GM19468 (cell line): Measurements from ENCODE around the gene SHOX.
"Not testable (repeated sequence)": the region's sequence is repeated elsewhere in the genome, so short reads cannot be mapped to it uniquely, and the experiment has no call there.

ENCODE experiments used
- ATAC-seq: cut with Tn5 transposase; IDR thresholded peaks from one replicate; pipeline ENCODE4 v1.9.1; 2021; ENCODE audit warnings: mild to moderate bottlenecking, moderate library complexity, moderate number of reproducible peaks; ENCODE audit not compliant: unreplicated experiment; ENCODE audit errors: extremely low read depth

SHOX gene

DNA sequence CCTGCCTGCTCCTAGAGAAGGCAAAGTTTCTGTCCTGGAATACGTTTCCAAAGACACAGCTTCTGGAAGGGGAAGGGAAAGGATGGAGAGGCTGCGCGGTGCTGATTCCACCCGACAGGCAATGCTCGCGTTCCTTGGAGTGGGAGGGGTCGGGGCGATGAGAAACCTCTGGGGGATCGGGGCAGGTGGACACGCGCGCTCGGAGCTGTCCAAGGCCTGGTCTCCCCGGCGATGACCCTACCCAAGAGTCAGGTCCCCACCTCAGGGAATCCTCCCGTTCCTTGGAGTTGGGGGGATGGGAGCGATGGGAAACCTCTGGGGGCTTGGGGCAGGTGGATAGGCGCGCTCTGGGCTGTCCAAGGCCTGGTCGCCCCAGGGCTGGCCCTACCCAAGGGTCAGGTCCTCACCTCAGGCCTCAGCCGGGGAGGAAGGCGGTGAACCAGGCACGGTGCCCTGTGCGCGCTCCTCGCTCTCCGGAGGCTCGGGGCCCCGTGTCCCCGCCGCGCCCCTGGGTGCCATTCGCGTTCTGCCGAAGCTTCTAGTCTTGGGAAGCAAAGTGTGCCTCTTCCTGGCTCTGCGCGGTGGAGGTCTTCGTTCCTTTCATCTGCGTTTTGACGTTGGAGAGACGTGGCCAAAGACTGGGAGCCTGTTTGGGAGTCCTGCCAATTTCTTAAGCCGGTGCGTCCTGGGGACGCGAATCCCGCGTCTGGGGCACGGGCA, 10.6 kb upstream of the SHOX start:
- no peak for ATAC-seq

DNA sequence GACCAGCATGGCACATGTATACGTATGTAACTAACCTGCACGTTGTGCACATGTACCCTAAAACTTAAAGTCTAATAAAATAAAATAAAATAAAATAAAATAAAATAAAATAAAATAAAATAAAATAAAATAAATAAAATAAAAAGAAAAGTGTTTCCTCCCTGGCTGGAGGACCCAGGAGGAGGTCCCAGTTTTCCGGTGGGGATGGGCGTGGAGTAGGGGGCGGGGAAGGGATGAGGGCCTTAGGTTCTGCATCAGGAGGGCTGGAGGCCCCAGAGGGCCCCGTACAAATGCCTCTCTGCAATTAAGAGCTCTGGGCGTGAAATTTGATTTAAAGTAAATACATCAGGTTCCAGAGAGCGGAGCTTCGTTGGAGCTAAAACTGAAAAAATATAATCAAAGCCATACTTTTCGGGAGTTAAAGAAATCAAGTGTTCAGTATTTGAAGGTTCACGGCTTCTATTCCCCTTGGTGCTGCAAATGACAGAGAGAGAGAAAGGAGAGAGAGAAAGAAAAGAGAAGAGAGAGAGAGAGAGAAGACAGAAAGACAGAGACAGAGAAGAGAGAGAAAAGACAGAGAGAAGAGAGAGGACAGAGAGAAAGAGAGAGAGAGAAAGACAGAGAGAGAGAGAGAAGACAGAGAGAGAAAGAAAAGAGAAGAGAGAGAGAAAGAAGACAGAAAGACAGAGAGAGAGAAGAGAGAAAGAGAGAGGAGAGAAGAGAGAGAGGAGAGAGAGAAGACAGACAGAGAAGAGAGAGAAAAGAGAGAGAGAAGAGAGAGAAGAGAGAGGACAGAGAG, 8.7 kb upstream of the SHOX start:
- no peak for ATAC-seq

DNA sequence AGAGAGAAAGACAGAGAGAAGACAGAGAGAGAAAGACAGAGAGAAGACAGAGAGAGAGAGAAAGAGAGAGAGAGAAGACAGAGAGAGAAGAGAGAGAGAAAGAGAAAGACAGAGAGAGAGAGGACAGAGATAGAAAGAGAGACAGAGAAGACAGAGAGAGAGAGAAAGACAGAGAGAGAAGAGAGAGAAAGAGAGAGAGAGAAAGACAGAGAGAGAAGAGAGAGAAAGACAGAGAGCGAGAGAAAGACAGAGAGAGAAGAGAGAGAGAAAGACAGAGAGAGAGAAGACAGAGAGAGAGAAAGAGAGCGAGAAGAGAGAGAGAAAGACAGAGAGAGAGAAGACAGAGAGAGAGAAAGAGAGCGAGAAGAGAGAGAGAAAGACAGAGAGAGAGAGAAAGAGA, 7.8 kb upstream of the SHOX start:
- not testable (repeated sequence) for ATAC-seq

DNA sequence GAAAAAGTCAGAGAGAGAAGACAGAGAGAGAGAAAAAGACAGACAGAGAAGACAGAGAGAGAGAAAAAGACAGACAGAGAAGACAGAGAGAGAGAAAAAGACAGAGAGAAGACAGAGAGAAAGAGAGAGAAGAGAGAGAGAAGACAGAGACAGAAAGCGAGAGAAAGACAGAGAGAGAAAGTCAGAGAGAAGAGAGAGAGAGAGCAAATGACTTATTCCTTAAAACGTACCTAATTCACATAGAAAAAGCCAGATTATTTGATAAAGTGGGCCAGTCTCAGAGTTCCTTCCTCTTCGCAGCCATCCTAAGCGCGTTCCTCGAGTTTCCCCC, 7.4 kb upstream of the SHOX start:
- no peak for ATAC-seq

DNA sequence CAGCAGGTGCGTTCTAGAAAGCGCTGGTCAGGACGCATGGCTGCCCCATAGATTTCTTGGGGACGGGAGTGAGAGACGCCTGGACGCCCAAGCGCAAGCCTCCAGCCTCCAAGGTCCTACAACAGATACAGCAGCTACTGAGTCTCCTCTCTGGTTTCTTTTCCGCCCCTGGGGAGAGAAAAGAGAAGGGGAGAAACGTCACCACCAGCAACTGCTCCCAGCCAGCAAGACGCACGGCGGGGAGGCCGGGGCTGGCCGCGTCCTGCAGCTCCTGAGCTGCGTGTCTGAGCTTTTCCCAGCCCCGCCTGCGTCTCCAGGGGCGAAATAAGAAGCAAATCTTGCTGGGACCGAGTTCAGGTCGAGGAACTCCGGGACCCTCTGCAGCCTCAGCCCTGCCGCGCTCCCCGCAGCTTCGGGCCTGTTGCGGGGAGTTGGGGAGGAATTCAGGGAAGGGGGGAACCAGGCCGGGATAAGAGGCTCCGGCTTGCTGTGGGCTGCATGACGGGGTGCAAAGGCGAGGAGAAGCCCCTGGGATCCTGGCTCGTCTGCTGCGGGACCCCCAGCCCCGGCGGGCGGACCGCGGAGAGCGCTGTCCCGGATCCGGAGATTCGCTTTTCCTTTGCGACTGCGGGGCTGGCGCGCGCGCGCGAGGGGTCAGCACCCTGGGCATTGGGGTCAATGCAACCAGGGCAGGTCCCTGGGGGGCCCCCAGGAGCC, 6.8 kb upstream of the SHOX start:
- no peak for ATAC-seq

DNA sequence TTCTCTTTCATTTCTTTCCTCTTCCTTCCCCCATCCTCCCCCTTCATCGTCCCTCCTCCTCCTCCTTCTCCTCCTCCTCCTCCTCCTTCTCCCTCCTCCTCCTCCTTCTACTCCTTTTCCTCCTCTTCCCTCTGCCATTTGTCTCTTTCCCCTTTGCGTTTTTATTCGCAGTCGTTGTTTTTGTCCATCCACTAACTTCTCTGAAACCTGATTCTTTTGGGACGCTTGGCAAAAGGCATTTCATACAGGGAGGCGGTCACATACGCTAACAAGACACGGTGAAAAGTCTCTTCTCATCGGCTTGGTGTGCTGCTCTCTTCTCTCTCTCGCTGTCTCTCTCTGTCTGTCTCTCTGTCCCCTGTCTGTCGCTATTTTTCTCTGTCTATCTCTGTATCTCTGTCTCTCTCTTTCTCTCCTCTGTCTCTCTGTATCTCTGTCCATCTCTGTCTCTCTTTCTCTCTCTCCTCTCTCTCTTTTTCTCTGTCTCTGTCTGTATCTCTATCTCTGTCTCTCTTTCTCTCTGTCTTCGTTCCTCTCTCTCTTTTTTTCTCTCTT, 5.4 kb upstream of the SHOX start:
- ATAC-seq: no peak

DNA sequence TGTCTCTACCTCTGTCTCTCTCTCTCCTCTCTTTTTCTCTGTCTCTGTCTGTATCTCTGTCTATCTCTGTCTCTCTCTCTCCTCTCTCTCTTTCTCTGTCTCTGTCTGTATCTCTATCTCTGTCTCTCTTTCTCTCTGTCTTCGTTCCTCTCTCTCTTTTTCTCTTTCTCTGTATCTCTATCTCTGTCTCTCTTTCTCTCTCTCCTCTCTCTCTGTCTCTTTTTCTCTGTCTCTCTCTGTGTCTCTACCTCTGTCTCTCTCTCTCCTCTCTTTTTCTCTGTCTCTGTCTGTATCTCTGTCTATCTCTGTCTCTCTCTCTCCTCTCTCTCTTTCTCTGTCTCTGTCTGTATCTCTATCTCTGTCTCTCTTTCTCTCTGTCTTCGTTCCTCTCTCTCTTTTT, 4.5 kb upstream of the SHOX start:
- not testable (repeated sequence) for ATAC-seq

DNA sequence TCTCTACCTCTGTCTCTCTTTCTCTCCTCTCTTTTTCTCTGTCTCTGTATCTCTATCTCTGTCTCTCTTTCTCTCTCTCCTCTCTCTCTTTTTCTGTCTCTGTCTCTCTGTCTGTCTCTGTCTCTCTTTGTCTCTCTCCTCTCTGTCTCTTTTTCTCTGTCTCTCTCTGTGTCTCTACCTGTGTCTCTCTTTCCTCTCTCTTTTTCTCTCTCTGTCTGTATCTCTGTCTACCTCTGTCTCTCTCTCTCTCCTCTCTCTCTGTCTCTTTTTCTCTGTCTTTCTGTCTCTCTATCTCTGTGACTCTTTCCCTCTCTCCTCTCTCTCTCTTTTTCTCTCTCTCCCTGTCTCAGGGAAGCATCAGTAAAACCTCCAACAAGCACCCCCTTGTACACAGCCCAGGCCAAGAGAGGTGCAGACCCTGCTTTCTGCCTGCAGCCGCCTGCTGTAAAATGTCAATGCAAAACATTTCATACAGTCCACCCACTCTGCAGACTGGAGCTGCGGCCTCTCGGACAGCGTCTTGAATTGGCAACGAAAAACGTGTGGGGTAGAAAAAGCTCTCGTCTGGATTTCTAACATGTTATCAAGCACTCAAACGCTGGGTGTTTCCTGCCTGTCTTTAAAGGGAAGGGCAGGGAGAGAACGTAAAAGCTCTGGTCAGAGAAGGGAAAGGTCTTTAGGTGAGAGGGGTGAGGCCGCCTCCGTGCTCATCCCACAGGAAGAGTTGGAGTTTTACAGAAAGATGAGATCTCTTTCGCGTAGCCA, 3.7 kb upstream of the SHOX start:
- ATAC-seq: no peak

DNA sequence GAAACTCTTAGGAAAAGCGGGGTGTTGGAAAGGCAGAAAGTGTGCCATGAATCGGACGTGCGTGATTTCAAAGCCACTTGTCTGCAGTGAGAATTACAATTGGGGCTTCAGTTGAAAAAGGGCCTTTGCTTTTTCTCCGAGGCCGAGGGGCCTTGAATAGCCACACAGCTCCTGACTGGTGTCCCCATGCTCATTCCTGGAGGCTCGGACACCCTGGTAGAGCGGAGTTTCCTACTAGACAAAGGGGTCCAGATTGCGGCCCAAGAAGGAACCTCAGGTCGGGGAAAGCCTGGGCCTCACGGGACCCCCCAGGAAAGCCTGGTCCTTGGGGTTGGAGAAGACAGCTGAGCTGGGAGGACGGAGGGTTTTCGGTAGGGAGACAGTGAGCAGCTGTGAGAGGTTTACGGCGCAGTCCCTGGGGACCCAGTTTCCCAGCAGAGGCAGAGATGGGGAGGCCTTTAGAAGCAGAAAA, 3.0 kb upstream of the SHOX start:
- no peak for ATAC-seq

DNA sequence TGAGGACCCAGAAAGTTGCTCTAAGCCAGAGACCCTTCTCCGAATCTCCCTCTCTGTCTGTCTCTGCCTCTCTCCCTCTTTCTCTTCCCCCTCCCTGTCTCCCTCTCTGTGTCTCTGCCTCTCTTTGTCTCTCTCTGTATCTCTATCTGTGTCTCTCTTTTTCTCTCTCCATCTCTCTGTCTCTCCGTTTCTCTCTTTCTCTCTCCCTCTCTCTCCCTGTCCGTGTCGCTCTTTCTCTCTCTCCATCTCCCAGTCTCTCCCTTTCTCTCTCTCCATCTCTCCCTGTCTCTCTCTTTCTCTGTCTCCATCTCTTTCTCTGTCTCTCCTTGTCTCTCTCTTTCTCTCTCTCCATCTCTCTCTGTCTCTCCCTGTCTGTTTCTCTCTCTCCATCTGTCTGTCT, 2.6 kb upstream of the SHOX start:
- no peak for ATAC-seq

DNA sequence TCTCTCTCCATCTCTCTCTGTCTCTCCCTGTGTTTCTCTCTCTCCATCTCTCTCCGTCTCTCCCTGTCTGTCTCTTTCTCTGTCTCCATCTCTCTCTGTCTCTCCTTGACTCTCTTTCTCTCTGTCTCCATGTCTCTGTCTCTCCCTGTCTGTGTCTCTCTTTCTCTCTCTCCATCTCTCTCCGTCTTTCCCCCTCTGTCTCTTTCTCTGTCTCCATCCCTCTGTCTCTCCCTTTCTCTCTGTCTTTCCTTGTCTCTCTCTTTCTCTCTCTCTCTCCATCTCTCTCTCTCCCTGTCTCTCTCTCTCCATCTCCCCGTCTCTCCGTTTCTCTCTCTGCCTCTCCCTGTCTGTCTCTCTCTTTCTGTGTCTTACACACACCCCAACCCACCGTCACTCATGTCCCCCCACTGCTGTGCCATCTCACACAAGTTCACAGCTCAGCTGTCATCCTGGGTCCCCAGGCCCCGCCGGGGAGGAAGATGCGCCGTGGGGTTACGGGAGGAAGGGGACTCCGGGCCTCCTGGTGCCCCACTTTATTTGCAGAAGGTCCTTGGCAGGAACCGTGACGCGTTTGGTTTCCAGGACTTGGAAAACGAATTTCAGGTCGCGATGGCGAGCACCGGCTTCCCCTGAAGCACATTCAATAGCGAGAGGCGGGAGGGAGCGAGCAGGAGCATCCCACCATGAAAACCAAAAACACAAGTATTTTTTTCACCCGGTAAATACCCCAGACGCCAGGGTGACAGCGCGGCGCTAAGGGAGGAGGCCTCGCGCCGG, 1.2 kb upstream of the SHOX start:
- ATAC-seq: no peak

DNA sequence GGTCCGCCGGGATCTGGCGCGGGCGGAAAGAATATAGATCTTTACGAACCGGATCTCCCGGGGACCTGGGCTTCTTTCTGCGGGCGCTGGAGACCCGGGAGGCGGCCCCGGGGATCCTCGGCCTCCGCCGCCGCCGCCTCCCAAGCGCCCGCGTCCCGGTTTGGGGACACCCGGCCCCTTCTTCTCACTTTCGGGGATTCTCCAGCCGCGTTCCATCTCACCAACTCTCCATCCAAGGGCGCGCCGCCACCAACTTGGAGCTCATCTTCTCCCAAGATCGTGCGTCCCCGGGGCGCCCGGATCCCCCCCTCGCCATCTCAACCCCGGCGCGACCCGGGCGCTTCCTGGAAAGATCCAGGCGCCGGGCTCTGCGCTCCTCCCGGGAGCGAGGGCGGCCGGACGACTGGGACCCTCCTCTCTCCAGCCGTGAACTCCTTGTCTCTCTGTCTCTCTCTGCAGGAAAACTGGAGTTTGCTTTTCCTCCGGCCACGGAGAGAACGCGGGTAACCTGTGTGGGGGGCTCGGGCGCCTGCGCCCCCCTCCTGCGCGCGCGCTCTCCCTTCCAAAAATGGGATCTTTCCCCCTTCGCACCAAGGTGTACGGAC, 482 bp upstream of the SHOX start:
- no peak for ATAC-seq

DNA sequence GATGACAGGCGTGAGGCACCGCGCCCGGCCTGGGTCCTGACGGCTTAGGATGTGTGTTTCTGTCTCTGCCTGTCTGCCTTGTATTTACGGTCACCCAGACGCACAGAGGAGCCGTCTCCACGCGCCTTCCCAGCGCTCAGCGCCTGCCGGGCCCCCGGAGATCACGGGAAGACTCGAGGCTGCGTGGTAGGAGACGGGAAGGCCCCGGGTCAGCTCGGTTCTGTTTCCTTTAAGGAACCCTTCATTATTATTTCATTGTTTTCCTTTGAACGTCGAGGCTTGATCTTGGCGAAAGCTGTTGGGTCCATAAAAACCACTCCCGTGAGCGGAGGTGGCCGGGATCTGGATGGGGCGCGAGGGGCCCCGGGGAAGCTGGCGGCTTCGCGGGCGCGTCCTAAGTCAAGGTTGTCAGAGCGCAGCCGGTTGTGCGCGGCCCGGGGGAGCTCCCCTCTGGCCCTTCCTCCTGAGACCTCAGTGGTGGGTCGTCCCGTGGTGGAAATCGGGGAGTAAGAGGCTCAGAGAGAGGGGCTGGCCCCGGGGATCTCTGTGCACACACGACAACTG, 1.3 kb downstream of the SHOX start:
- no peak for ATAC-seq

DNA sequence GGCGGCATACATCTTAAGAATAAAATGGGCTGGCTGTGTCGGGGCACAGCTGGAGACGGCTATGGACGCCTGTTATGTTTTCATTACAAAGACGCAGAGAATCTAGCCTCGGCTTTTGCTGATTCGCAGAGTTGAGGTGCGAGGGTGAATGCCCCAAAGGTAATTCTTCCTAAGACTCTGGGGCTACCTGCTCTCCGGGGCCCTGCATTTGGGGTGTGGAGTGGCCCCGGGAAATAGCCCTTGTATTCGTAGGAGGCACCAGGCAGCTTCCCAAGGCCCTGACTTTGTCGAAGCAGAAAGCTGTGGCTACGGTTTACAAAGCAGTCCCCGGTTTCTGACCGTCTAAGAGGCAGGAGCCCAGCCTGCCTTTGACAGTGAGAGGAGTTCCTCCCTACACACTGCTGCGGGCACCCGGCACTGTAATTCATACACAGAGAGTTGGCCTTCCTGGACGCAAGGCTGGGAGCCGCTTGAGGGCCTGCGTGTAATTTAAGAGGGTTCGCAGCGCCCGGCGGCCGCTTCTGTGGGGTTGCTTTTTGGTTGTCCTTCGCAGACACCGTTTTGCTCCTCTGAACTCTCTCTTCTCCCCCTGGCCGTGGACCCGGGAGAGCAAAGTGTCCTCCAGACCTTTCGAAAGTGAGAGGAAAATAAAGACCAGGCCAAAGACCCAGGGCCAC, 1.9 kb downstream of the SHOX start:
- ATAC-seq: no peak

DNA sequence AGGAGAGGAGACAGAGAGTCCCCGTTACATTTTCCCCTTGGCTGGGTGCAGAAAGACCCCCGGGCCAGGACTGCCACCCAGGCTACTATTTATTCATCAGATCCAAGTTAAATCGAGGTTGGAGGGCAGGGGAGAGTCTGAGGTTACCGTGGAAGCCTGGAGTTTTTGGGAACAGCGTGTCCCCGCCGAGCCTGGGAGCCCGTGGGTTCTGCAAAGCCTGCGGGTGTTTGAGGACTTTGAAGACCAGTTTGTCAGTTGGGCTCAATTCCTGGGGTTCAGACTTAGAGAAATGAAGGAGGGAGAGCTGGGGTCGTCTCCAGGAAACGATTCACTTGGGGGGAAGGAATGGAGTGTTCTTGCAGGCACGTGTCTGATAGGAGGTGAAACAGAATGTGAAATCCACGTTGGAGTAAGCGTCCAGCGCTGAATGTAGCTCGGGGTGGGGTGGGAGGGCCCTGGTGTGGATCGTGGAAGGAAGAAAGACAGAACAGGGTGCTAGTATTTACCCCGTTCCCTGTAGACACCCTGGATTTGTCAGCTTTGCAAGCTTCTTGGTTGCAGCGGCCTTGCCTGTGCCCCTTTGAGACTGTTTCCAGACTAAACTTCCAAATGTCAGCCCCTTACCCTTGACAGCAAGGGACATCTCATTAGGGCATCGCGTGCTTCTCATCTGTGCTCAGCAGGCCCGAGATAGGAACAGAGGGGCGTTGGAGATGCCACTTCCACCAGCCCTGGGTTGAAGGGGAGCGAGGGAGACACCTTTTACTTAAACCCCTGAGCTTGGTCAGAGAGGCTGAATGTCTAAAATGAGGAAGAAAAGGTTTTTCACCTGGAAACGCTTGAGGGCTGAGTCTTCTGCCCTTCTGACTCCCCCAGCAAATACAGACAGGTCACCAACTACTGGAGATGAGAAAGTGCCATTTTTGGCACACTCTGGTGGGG, 2.7 kb downstream of the SHOX start:
- no peak for ATAC-seq

DNA sequence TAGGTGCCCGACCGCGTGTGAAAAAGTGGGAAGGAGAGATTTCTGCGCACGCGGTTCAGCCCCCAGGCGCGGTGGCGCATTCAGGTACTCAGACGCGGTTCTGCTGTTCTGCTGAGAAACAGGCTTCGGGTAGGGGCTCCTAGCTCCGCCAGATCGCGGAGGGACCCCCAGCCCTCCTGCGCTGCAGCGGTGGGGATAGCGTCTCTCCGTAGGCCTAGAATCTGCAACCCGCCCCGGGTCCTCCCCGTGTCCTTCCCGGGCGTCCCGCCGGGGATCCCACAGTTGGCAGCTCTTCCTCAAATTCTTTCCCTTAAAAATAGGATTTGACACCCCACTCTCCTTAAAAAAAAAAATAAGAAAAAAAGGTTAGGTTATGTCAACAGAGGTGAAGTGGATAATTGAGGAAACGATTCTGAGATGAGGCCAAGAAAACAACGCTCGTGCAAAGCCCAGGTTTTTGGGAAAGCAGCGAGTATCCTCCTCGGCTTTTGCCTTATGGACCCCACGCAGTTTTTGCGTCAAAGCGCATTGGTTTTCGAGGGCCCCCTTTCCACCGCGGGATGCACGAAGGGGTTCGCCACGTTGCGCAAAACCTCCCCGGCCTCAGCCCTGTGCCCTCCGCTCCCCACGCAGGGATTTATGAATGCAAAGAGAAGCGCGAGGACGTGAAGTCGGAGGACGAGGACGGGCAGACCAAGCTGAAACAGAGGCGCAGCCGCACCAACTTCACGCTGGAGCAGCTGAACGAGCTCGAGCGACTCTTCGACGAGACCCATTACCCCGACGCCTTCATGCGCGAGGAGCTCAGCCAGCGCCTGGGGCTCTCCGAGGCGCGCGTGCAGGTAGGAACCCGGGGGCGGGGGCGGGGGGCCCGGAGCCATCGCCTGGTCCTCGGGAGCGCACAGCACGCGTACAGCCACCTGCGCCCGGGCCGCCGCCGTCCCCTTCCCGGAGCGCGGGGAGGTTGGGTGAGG, 3.7 kb downstream of the SHOX start:
- no peak for ATAC-seq
